H1 (cell line): ENCODE results near the gene TPSD1. TPM values are rescaled to one million over a fixed set of nuclear protein-coding genes. Genes with fewer than 3 reads are reported as not detected.
"Not testable (repeated sequence)": the region's sequence is repeated elsewhere in the genome, so short reads cannot be mapped to it uniquely, and the experiment has no call there.

Experiments used
- CTCF ChIA-PET: fragments of 300-600 bp; sonication (Branson Sonifier 250); formaldehyde crosslinking; loops from one replicate; lab custom pipeline; 2021; ENCODE audit not compliant: partially characterized antibody; lab: Charles Lee
- POLR2A ChIA-PET: fragments of 300-600 bp; sonication (Branson Sonifier 250); formaldehyde crosslinking; loops from one replicate; lab custom pipeline; 2021; ENCODE audit warnings: inconsistent platforms; ENCODE audit not compliant: partially characterized antibody; lab: Charles Lee
- DNase-seq, 2 experiments: peaks; one replicate each; pipeline versions ENCODE4 v3.0.0 to v3.0.0-alpha.2; 2010 to 2022; ENCODE audit warnings: low spot score in 2 of 2, low read depth in 1 of 2, mixed read lengths in 1 of 2
- FAIRE-seq: peaks from 2 replicates; lab custom pipeline; 2011; peaks lifted over from hg19 to GRCh38; lab: Jason Lieb, UNC
- H2AFZ ChIP-seq: 2 replicates; pipeline ENCODE4 v1.8.1; 2012; ENCODE audit warnings: low read length, inconsistent platforms
- H2AK5ac ChIP-seq: 2 replicates; pipeline ENCODE4 v1.6.1; 2013; ENCODE audit warnings: low read depth, low read length
- H2BK120ac ChIP-seq: replicated peaks from 2 replicates; pipeline ENCODE3; 2013; ENCODE audit warnings: low read depth, low read length, inconsistent platforms
- H2BK12ac ChIP-seq: 2 replicates; pipeline ENCODE4 v1.6.1; 2013; ENCODE audit warnings: low read depth, low read length
- H2BK15ac ChIP-seq: 2 replicates; pipeline ENCODE4 v1.6.1; 2013; ENCODE audit warnings: low read length
- H2BK20ac ChIP-seq: 2 replicates; pipeline ENCODE4 v1.6.1; 2013; ENCODE audit warnings: low read length
- H2BK5ac ChIP-seq: 2 replicates; pipeline ENCODE4 v1.6.1; 2013; ENCODE audit warnings: low read depth, low read length
- H3K14ac ChIP-seq: 2 replicates; pipeline ENCODE4 v1.6.1; 2013; ENCODE audit warnings: inconsistent platforms; ENCODE audit not compliant: insufficient read length
- H3K18ac ChIP-seq: 2 replicates; pipeline ENCODE4 v1.6.1; 2013; ENCODE audit warnings: low read length; ENCODE audit errors: extremely low read depth
- H3K23ac ChIP-seq: 2 replicates; pipeline ENCODE4 v1.6.1; 2013; ENCODE audit warnings: inconsistent platforms; ENCODE audit not compliant: insufficient read length
- H3K23me2 ChIP-seq: 2 replicates; pipeline ENCODE4 v1.6.1; 2013; ENCODE audit warnings: low read depth, low read length
- H3K27ac ChIP-seq: 2 replicates; pipeline ENCODE4 v1.6.1; 2011; ENCODE audit warnings: low read depth, low read length, inconsistent platforms
- H3K27me3 ChIP-seq, 4 experiments: replicated peaks in 1 of 4; 1 replicate in 1 of 4; 2 replicates in 3 of 4; pipeline versions ENCODE4 v1.6.1 to v1.8.1; 2011 to 2013; ENCODE audit warnings: low read length in 3 of 4, mild to moderate bottlenecking in 3 of 4, inconsistent platforms in 2 of 4, mixed read lengths in 2 of 4, moderate library complexity in 1 of 4; ENCODE audit not compliant: control insufficient read depth in 3 of 4, insufficient read depth in 3 of 4; ENCODE audit errors: extremely low read depth in 1 of 4
- H3K36me3 ChIP-seq, 4 experiments: 2 replicates each; pipeline versions ENCODE4 v1.6.1 to v1.8.1; 2011 to 2013; ENCODE audit warnings: mild to moderate bottlenecking in 4 of 4, low read length in 3 of 4, moderate library complexity in 2 of 4, control low read depth in 1 of 4, inconsistent platforms in 1 of 4; ENCODE audit not compliant: insufficient read depth in 4 of 4, control insufficient read depth in 2 of 4
- H3K4ac ChIP-seq: replicated peaks from 2 replicates; pipeline ENCODE3; 2013; ENCODE audit warnings: low read length, low read depth, mixed read lengths, inconsistent platforms; ENCODE audit not compliant: insufficient read length
- H3K4me1 ChIP-seq, 4 experiments: replicated peaks in 1 of 4; 1 replicate in 1 of 4; 2 replicates in 3 of 4; pipeline versions ENCODE4 v1.6.1 to v1.8.1; 2011 to 2013; ENCODE audit warnings: low read length in 3 of 4, inconsistent platforms in 2 of 4, mixed read lengths in 1 of 4; ENCODE audit not compliant: insufficient read depth in 4 of 4, control insufficient read depth in 3 of 4
- H3K4me2 ChIP-seq, 2 experiments: 2 replicates each; pipeline versions ENCODE4 v1.6.1 to v1.8.1; 2011 to 2013; ENCODE audit warnings: low read depth in 2 of 2, low read length in 2 of 2, control low read depth in 1 of 2, inconsistent platforms in 1 of 2, mild to moderate bottlenecking in 1 of 2; ENCODE audit not compliant: insufficient read depth in 1 of 2
- H3K4me3 ChIP-seq, 4 experiments: fragments of 200-600, 300-600 bp in 1 of 4; sonication (generic), shearing (Covaris generic), sonication (Bioruptor Twin) in 1 of 4; 2 replicates each; pipeline versions ENCODE4 v1.5.1 to v1.8.1; 2011 to 2016; ENCODE audit warnings: low read length in 4 of 4, low read depth in 3 of 4, control low read depth in 2 of 4, inconsistent platforms in 2 of 4, mild to moderate bottlenecking in 2 of 4, mixed read lengths in 1 of 4, moderate library complexity in 1 of 4; ENCODE audit not compliant: insufficient read depth in 2 of 4; ENCODE audit errors: extremely low read depth in 1 of 4
- H3K56ac ChIP-seq: replicated peaks from 2 replicates; pipeline ENCODE3; 2013; ENCODE audit warnings: low read depth, mild to moderate bottlenecking, mixed read lengths, low read length, inconsistent platforms; ENCODE audit not compliant: insufficient read length
- H3K79me1 ChIP-seq: 2 replicates; pipeline ENCODE4 v1.6.1; 2013; ENCODE audit warnings: low read depth, low read length, control low read depth
- H3K79me2 ChIP-seq, 2 experiments: 2 replicates each; pipeline versions ENCODE4 v1.6.1 to v1.8.1; 2012 to 2013; ENCODE audit warnings: low read length in 2 of 2, mild to moderate bottlenecking in 2 of 2, inconsistent platforms in 1 of 2; ENCODE audit not compliant: insufficient read depth in 2 of 2, control insufficient read depth in 1 of 2
- H3K9ac ChIP-seq, 4 experiments: replicated peaks in 1 of 4; 1 replicate in 1 of 4; 2 replicates in 3 of 4; pipeline versions ENCODE4 v1.6.1 to v1.8.1; 2011 to 2013; ENCODE audit warnings: low read depth in 3 of 4, low read length in 3 of 4, control low read depth in 2 of 4, mild to moderate bottlenecking in 2 of 4, moderate library complexity in 2 of 4, inconsistent platforms in 1 of 4; ENCODE audit errors: extremely low read depth in 1 of 4
- H3K9me3 ChIP-seq, 2 experiments: 2 replicates each; pipeline versions ENCODE4 v1.6.1 to v1.8.1; 2012 to 2013; ENCODE audit warnings: mild to moderate bottlenecking in 2 of 2, moderate library complexity in 2 of 2, control low read depth in 1 of 2, inconsistent platforms in 1 of 2, low read depth in 1 of 2, low read length in 1 of 2, mixed read lengths in 1 of 2; ENCODE audit not compliant: insufficient read depth in 2 of 2
- H4K20me1 ChIP-seq, 2 experiments: replicated peaks in 1 of 2; 2 replicates each; pipeline versions ENCODE3 to v1.8.1; 2011 to 2013; ENCODE audit warnings: inconsistent platforms in 2 of 2, low read length in 2 of 2, mild to moderate bottlenecking in 1 of 2; ENCODE audit not compliant: insufficient read depth in 2 of 2, control insufficient read depth in 1 of 2
- H4K5ac ChIP-seq: 2 replicates; pipeline ENCODE4 v1.6.1; 2013; ENCODE audit warnings: low read length, low read depth, mixed read lengths, inconsistent platforms; ENCODE audit not compliant: insufficient read length
- H4K8ac ChIP-seq: 2 replicates; pipeline ENCODE4 v1.8.0; 2013; ENCODE audit warnings: mild to moderate bottlenecking, moderate library complexity, low read length, inconsistent platforms; ENCODE audit not compliant: insufficient read depth; ENCODE audit errors: extremely low read depth
- H4K91ac ChIP-seq: replicated peaks from 2 replicates; pipeline ENCODE3; 2013; ENCODE audit warnings: low read length, mixed read lengths, inconsistent platforms; ENCODE audit not compliant: insufficient read length
- WGBS, 2 experiments: shearing (Covaris generic) in 1 of 2; methylation state at CpG; one replicate each; pipeline versions ENCODE4 v1.1.6 to v1.1.7; 2013 to 2015; ENCODE audit warnings: low lambda C conversion rate in 2 of 2, mixed read lengths in 2 of 2, inconsistent platforms in 1 of 2, low coverage in 1 of 2, missing lambda C conversion rate in 1 of 2; ENCODE audit not compliant: insufficient replicate concordance in 2 of 2, insufficient coverage in 1 of 2, insufficient read length in 1 of 2; ENCODE audit errors: extremely low coverage in 1 of 2, missing lambda C conversion rate in 1 of 2; 5-methylcytosine and 5-hydroxymethylcytosine counted together
- polyA plus RNA-seq, 7 experiments: library from polyadenylated mRNA; depleted of rRNA in 3 of 7; stranded (reverse) in 5 of 7; unstranded in 2 of 7; fragments of >200 nt in 5 of 7; fragments of 200-250 nt in 2 of 7; gene quantifications; 1 replicate in 5 of 7; 2 replicates in 1 of 7; 4 replicates in 1 of 7; pipeline versions ENCODE4 v1.2.1 to v1.2.3, GENCODE V29; 2011 to 2013; ENCODE audit warnings: missing spikeins in 2 of 7, mixed read lengths in 2 of 7
- total RNA-seq: library from RNA; stranded (reverse); fragmentation: NEBNext Ultra II Directional; extraction: Animal tissue kit (Norgen Biotek cat#: 25700); gene quantifications from 2 replicates; pipeline ENCODE4 v1.2.1, GENCODE V29; 2021

TPSD1 gene
- total and polyA plus RNA-seq, 2 of the 8 experiments (the other 6 are each of a cell fraction or from before 2014, with no cell fraction given) = 0.26 TPM; not detected in 1

DNA sequence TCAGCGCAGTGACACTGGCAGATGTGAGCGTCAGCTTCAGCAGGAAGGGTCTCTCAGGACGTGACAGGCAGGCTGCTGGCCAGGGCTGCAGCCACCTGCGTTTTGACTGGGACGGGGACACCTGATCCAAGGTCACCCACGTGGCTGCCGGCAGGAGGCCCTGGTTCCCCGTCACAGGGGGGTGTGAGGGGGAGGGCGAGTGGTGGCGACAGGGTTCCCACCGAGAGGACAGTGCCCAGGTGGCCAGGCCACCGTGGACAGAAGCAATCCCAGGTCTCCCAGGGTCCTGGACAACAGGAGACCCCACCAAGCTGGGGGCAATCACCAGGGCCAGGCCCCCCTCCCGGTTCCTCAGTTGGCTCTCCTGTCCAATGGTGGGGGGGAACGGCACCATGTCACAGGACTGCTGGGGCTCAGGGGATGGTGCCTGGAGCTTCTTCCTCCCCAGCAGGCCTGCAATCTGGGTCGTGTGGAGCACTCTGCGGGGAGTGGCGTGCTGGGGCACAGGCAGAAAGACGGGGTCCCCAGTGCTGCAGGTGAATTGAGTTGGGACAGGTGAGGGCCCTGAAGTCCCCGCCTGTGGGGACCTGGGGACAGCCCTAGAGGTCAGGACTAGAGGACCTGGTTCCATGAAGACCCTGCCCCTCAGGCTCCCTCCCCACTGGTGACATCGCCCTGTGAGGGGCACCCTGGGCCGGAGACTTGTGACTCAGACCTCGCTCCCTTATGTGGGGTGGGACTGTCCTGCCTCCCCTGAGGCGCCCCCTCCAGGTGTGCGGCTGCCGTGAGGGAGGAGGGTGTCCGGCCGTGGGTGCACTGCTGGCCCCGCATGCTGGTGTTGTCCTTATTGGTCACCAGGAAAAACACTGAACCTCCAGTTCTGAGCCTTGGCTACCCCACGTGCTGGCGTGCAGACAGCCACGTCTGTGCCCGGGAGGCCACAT is 11.7 kb upstream of the TPSD1 start:
- H3K18ac ChIP-seq, H3K23ac ChIP-seq, H3K9ac ChIP-seq, H4K91ac ChIP-seq, POLR2A ChIA-PET, H3K9me3 ChIP-seq, H3K79me1 ChIP-seq, H3K23me2 ChIP-seq, H3K56ac ChIP-seq, H3K4ac ChIP-seq, H4K8ac ChIP-seq, H3K79me2 ChIP-seq, H3K4me3 ChIP-seq, H3K14ac ChIP-seq, H3K4me1 ChIP-seq, H2BK120ac ChIP-seq, H4K5ac ChIP-seq, H3K4me2 ChIP-seq, FAIRE-seq, H2AFZ ChIP-seq, H2BK15ac ChIP-seq, H2AK5ac ChIP-seq, H2BK20ac ChIP-seq, H2BK5ac ChIP-seq, CTCF ChIA-PET, H3K36me3 ChIP-seq, H2BK12ac ChIP-seq, H4K20me1 ChIP-seq, H3K27ac ChIP-seq: not testable (repeated sequence)
- 87% methylated on average over 21 of the region's 32 CpGs; no CpG with 5 or more reads in 1 of the 2 experiments for WGBS, 2 experiments
- H3K27me3 ChIP-seq = peaks cover 0 to 11% (median 4%) of the 10 kb centered on the region in 4 experiments; a peak in 3 of 7 replicates
- DNase-seq = peak in 1 of 2 experiments; percentile 44
